ENCODE results near the gene GJC1.

DNA sequence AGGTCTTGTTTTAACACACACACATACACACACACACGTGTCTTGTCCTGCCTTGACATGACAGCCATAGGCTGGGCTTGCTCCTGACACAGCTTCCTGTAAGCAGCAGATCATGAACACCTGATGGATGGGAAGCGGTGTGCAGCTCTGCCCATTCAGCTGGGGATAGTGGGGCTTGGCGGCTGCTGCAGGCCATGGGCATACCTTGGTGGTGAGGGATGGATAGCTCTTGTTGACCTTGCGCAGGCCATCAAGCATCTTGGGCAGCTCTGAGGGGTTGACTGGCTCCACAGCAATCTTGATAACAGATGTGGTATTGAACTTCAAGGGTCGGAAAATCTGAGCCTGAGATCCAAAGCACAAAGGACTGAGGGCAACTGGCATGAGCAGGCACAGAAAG is 29.6 kb upstream of the GJC1 start:
- TF ChIP-seq CTCF (conservative IDR thresholded peaks at IDR 0.05 in 1 of 2, IDR thresholded peaks at IDR 0.05 in 1 of 2; ENCODE audit: extremely low read depth in 1 of 2, insufficient read depth in 1 of 2, low read depth in 1 of 2, low read length in 2 of 2), result no peak
- no peak for TF ChIP-seq EZH2 (IDR thresholded peaks at IDR 0.05; ENCODE audit: borderline replicate concordance, low read length)
